IMR-90 (cell line): Measurements from ENCODE around the gene FN3KRP. TPM values are rescaled to one million over a fixed set of nuclear protein-coding genes. Genes with fewer than 3 reads are reported as not detected.

Experiments
- ATAC-seq: fragments of 200-7000 bp; cut with Tn5 transposase; 2 replicates; pipeline ENCODE4 v1.9.1; 2020; ENCODE audit warnings: low read depth, mild to moderate bottlenecking, moderate library complexity
- BruUV-seq: library from RNA; stranded (reverse); fragments of 400-500 nt; replicated peaks from 2 replicates; lab custom pipeline; 2021; lab: Mats Ljungman, UMichigan
- CTCF ChIA-PET: fragments of 300-600 bp; formaldehyde crosslinking; extraction: SDS; loops from one replicate; lab custom pipeline; 2021; ENCODE audit warnings: antibody characterized with exemption; lab: Yijun Ruan, JAX
- POLR2A ChIA-PET: fragments of 300-600 bp; sonication (Branson Sonifier 250); formaldehyde crosslinking; loops from one replicate; lab custom pipeline; 2022; ENCODE audit warnings: antibody characterized with exemption; ENCODE audit not compliant: unreplicated experiment; lab: Charles Lee
- DNase-seq: peaks from one replicate; pipeline ENCODE4 v3.0.0; 2013
- H2AFZ ChIP-seq: replicated peaks from 2 replicates; pipeline ENCODE3; 2013; ENCODE audit warnings: low read length, mild to moderate bottlenecking; ENCODE audit not compliant: poor library complexity
- H2AK5ac ChIP-seq: 2 replicates; pipeline ENCODE4 v1.6.1; 2013; ENCODE audit warnings: low read depth, low read length, inconsistent platforms
- H2AK9ac ChIP-seq: replicated peaks from 2 replicates; pipeline ENCODE3; 2013; ENCODE audit warnings: mild to moderate bottlenecking, low read depth, low read length, moderate library complexity; ENCODE audit not compliant: poor library complexity
- H2BK120ac ChIP-seq: 2 replicates; pipeline ENCODE4 v1.6.1; 2013; ENCODE audit warnings: low read depth, low read length, inconsistent platforms
- H2BK15ac ChIP-seq: 3 replicates; pipeline ENCODE4 v1.6.1; 2013; ENCODE audit warnings: low read depth, low read length, inconsistent platforms
- H2BK20ac ChIP-seq: 2 replicates; pipeline ENCODE4 v1.6.1; 2013; ENCODE audit warnings: low read depth, mild to moderate bottlenecking, inconsistent platforms, low read length, moderate library complexity
- H2BK5ac ChIP-seq: 2 replicates; pipeline ENCODE4 v1.6.1; 2013; ENCODE audit warnings: mild to moderate bottlenecking, low read depth, low read length, inconsistent platforms; ENCODE audit not compliant: poor library complexity, severe bottlenecking
- H3K14ac ChIP-seq: replicated peaks from 2 replicates; pipeline ENCODE4 v1.6.1; 2013; ENCODE audit warnings: low read depth, low read length, inconsistent platforms
- H3K18ac ChIP-seq: 2 replicates; pipeline ENCODE4 v1.6.1; 2013; ENCODE audit warnings: low read depth, low read length, control low read depth
- H3K23ac ChIP-seq: 2 replicates; pipeline ENCODE4 v1.6.1; 2013; ENCODE audit warnings: low read depth, low read length, inconsistent platforms
- H3K27ac ChIP-seq: 2 replicates; pipeline ENCODE4 v1.5.1; 2013; ENCODE audit warnings: mild to moderate bottlenecking, control low read depth, low read length; ENCODE audit not compliant: insufficient read depth
- H3K27me3 ChIP-seq: 2 replicates; pipeline ENCODE4 v1.6.1; 2013; ENCODE audit warnings: low read length; ENCODE audit not compliant: control insufficient read depth, insufficient read depth
- H3K36me3 ChIP-seq: 2 replicates; pipeline ENCODE4 v1.6.1; 2013; ENCODE audit warnings: low read length, mixed read lengths; ENCODE audit not compliant: control insufficient read depth, insufficient read depth
- H3K4ac ChIP-seq: 2 replicates; pipeline ENCODE4 v1.6.1; 2013; ENCODE audit warnings: low read depth, low read length, inconsistent platforms
- H3K4me1 ChIP-seq: 2 replicates; pipeline ENCODE4 v1.6.1; 2013; ENCODE audit warnings: low read length, mixed read lengths; ENCODE audit not compliant: control insufficient read depth, insufficient read depth
- H3K4me2 ChIP-seq: 2 replicates; pipeline ENCODE4 v1.6.1; 2013; ENCODE audit warnings: low read depth, mild to moderate bottlenecking, control low read depth, low read length, moderate library complexity
- H3K4me3 ChIP-seq: 2 replicates; pipeline ENCODE4 v1.5.1; 2013; ENCODE audit warnings: low read depth, mild to moderate bottlenecking, control low read depth, low read length, moderate library complexity; ENCODE audit not compliant: insufficient read depth
- H3K56ac ChIP-seq: 2 replicates; pipeline ENCODE4 v1.6.1; 2013; ENCODE audit warnings: low read length, inconsistent platforms; ENCODE audit not compliant: insufficient read depth; ENCODE audit errors: extremely low read depth
- H3K79me1 ChIP-seq, 2 experiments: 2 replicates each; pipeline ENCODE4 v1.6.1; 2013; ENCODE audit warnings: low read length in 2 of 2, inconsistent platforms in 1 of 2, low read depth in 1 of 2
- H3K9ac ChIP-seq: 2 replicates; pipeline ENCODE4 v1.6.1; 2013; ENCODE audit warnings: low read depth, low read length, control low read depth
- H3K9me1 ChIP-seq: 2 replicates; pipeline ENCODE4 v1.6.1; 2013; ENCODE audit warnings: low read length, inconsistent platforms; ENCODE audit not compliant: insufficient read depth
- H3K9me3 ChIP-seq: 2 replicates; pipeline ENCODE4 v1.6.1; 2013; ENCODE audit warnings: low read length; ENCODE audit not compliant: control insufficient read depth, insufficient read depth
- H4K20me1 ChIP-seq: 2 replicates; pipeline ENCODE4 v1.6.1; 2013; ENCODE audit warnings: low read length, inconsistent platforms; ENCODE audit not compliant: insufficient read depth
- H4K5ac ChIP-seq: 2 replicates; pipeline ENCODE4 v1.6.1; 2013; ENCODE audit warnings: mild to moderate bottlenecking, low read depth, low read length, control low read depth
- H4K8ac ChIP-seq, 2 experiments: 2 replicates each; pipeline ENCODE4 v1.6.1; 2013; ENCODE audit warnings: low read depth in 2 of 2, low read length in 2 of 2, control low read depth in 1 of 2, inconsistent platforms in 1 of 2
- H4K91ac ChIP-seq: 2 replicates; pipeline ENCODE4 v1.6.1; 2013; ENCODE audit warnings: low read depth, low read length, inconsistent platforms; ENCODE audit not compliant: insufficient read depth
- BHLHE40 ChIP-seq: fragments of 150-350 bp; IDR thresholded peaks from 2 replicates; pipeline ENCODE4 v1.6.1; 2016; ENCODE audit warnings: mild to moderate bottlenecking, low read depth, low read length
- CEBPB ChIP-seq: IDR thresholded peaks from 2 replicates; pipeline ENCODE4 v1.6.1; 2012; ENCODE audit warnings: low read depth, low read length, improper control_type of control experiment
- FOS ChIP-seq: fragments of 150-350 bp; IDR thresholded peaks from 2 replicates; pipeline ENCODE4 v1.6.1; 2016; ENCODE audit warnings: low read depth, low read length
- MAFK ChIP-seq: IDR thresholded peaks from 2 replicates; pipeline ENCODE4 v1.6.1; 2012; ENCODE audit warnings: low read depth, low read length, improper control_type of control experiment
- MAZ ChIP-seq: IDR thresholded peaks from 2 replicates; pipeline ENCODE4 v1.6.1; 2012; ENCODE audit warnings: low read depth, mild to moderate bottlenecking, low read length, improper control_type of control experiment, moderate library complexity, borderline replicate concordance
- MXI1 ChIP-seq: IDR thresholded peaks from 2 replicates; pipeline ENCODE4 v1.6.1; 2012; ENCODE audit warnings: low read depth, mild to moderate bottlenecking, low read length, moderate library complexity, borderline replicate concordance
- NFE2L2 ChIP-seq: fragments of 150-350 bp; IDR thresholded peaks from 2 replicates; pipeline ENCODE4 v1.6.1; 2016; ENCODE audit warnings: low read depth, mild to moderate bottlenecking, low read length
- POLR2A ChIP-seq: IDR thresholded peaks from 2 replicates; pipeline ENCODE4 v1.6.1; 2012; ENCODE audit warnings: mild to moderate bottlenecking, low read depth, low read length
- RAD21 ChIP-seq: IDR thresholded peaks from 2 replicates; pipeline ENCODE4 v1.6.1; 2012; ENCODE audit warnings: low read length, improper control_type of control experiment
- RCOR1 ChIP-seq: IDR thresholded peaks from 2 replicates; pipeline ENCODE4 v1.6.1; 2012; ENCODE audit warnings: mild to moderate bottlenecking, low read length, improper control_type of control experiment; ENCODE audit not compliant: insufficient replicate concordance
- RFX5 ChIP-seq: IDR thresholded peaks from 2 replicates; pipeline ENCODE4 v1.8.0; 2012; ENCODE audit warnings: low read depth, mild to moderate bottlenecking, low read length, moderate library complexity
- SMC3 ChIP-seq: fragments of 150-350 bp; IDR thresholded peaks from 2 replicates; pipeline ENCODE4 v1.6.1; 2016; ENCODE audit warnings: low read depth, mild to moderate bottlenecking, antibody characterized with exemption, low read length, moderate library complexity
- WGBS, 2 experiments: methylation state at CpG; one replicate each; pipeline versions ENCODE4 v1.1.5 to v1.1.7; 2013; ENCODE audit warnings: missing lambda C conversion rate in 2 of 2; ENCODE audit not compliant: insufficient read length in 1 of 2; ENCODE audit errors: extremely low coverage in 2 of 2; 5-methylcytosine and 5-hydroxymethylcytosine counted together
- dilution Hi-C: fragments of 300-500 bp; cut with HindIII; formaldehyde crosslinking; loops from one replicate; pipeline ENCODE4 v1.14.3; 2018; ENCODE audit warnings: low sequenced_read_pairs; ENCODE audit not compliant: unreplicated experiment
- in situ Hi-C: fragments of 300-500 bp; cut with MboI; formaldehyde crosslinking; loops from 3 replicates; pipeline ENCODE4 v1.14.3; 2019; ENCODE audit warnings: low sequenced_read_pairs, inconsistent platforms, mixed read lengths
- intact Hi-C: fragments of 100-400 bp; cut with micrococcal nuclease; formaldehyde crosslinking; loops from 2 replicates; pipeline ENCODE4 v1.10.0; 2022
- polyA plus RNA-seq, 3 experiments: library from polyadenylated mRNA; depleted of rRNA; stranded (reverse); fragments of >200 nt; gene quantifications; 2 replicates each; pipeline ENCODE4 v1.2.3, GENCODE V29; 2012; ENCODE audit warnings: low replicate concordance in 1 of 3
- total RNA-seq: library from RNA; depleted of rRNA; stranded (reverse); fragments of >200 nt; gene quantifications from 2 replicates; pipeline ENCODE4 v1.2.3, GENCODE V29; 2012
- TF ChIP-seq, protein P1 (sequence below): fragments of 150-350 bp; IDR thresholded peaks from 2 replicates; pipeline ENCODE4 v1.6.1; 2017; ENCODE audit warnings: mild to moderate bottlenecking, antibody characterized with exemption, low read length, low read depth
- TF ChIP-seq, protein P2 (sequence below): conservative IDR thresholded peaks from 2 replicates; pipeline ENCODE4 v1.5.1; 2012; ENCODE audit warnings: mild to moderate bottlenecking, low read depth, low read length, improper control_type of control experiment

FN3KRP gene
- total and polyA plus RNA-seq, 2 of the 4 experiments (the other 2 are of a cell fraction), result 18.6 to 20.3 TPM

DNA sequence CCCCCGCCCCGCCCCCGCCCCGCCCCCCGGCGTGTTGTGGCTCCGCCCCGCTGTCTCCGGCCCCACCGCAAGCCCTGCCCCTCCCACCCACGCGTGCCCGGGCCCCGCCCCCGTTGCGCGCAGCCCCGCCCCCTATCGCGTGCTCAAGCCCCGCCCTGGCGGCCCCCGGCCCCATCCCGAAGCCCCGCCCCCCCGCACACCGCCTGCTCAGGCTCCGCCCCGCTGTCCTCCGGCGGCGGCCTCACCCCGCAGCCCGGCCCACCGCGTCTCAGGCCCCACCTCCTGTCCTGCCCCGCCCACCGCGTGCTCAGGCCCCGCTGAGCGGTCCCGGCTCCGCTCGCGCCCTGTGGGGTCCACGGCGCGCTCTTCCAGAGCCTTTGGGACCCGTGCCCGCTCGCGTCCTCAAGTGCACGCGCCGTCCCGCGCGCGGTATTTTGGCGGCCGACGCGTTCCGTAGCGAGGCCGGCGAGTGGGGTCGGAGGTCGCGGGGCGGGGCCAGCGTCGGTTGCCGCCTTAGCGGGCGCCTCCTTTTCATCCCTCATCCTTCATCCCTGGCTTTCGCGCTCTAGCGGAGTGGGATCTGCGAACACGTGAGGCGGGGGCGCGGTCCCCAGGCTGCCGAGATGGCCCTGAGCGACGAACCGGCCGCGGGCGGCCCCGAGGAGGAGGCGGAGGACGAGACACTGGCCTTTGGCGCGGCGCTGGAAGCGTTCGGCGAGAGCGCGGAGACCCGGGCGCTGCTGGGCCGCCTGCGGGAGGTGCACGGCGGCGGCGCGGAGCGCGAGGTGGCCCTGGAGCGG, 35.3 kb downstream of the FN3KRP start, which contains the start of gene TBCD:
Gene TBCD (plus strand): TSS at position 495 of the 800 bp plus-strand sequence. CDS start 129 bp downstream, at position 624.
- dilution Hi-C loops, result no loop called here
- no TSS peak for BruUV-seq
- Histone ChIP-seq H3K27ac (peak within 1 kb of the TSS; percentile 88), H3K27me3 (no peaks in the 10 kb centered on the region), H3K9me1 (peaks cover 10% of the 10 kb centered on the region), H4K5ac (no peak within 1 kb of the TSS), H4K91ac (peak within 1 kb of the TSS; percentile 62), H3K9ac (peak within 1 kb of the TSS; percentile 82), H2BK120ac (no peak within 1 kb of the TSS), H3K4me3 (peak within 1 kb of the TSS; percentile 93), H4K8ac (peak within 1 kb of the TSS in 1 of 2 experiments; percentile 79; a peak in 2 of 4 replicates), H3K14ac (no peak within 1 kb of the TSS), H3K23ac (0 out of 2 replicates have a peak within 1 kb of the TSS, but pooled peaks have one; percentile 77), H3K4ac (peak within 1 kb of the TSS; percentile 54), H2AFZ (peak within 1 kb of the TSS; percentile 100), H3K36me3 (no peaks in the 10 kb centered on the region), H3K4me2 (peak within 1 kb of the TSS; percentile 98), H2AK5ac (no peak within 1 kb of the TSS), H3K4me1 (peaks cover 4% of the 10 kb centered on the region), H3K9me3 (no peaks in the 10 kb centered on the region; the same call in 1 of the 2 replicates), H2BK20ac (no peak within 1 kb of the TSS), H4K20me1 (peaks cover 16% of the 10 kb centered on the region), H3K79me1 (peaks cover 28 to 41% of the 10 kb centered on the region in 2 experiments), H2AK9ac (peak within 1 kb of the TSS; percentile 89), H2BK5ac (peak within 1 kb of the TSS; percentile 86), H3K56ac (no peak within 1 kb of the TSS; the same call in 1 of the 2 replicates), H2BK15ac (no peak within 1 kb of the TSS; the same call in 2 of the 3 replicates), H3K18ac (no peak within 1 kb of the TSS)
- in situ Hi-C loops, result no loop called here
- ATAC-seq (peak; percentile 91), DNase-seq (peak; percentile 89)
- intact Hi-C loops, result loop anchor here (2.0 kb wide), 1 partner anchor 53 kb away; the partner anchor contains the start of gene RAB40B
- CTCF ChIA-PET, result no interaction called here
- POLR2A ChIA-PET, result interaction anchor here (0.6 kb wide), 1 partner anchor 332 kb away, joined by 6 read pairs; no protein-coding TSS in a partner anchor
- WGBS, 2 experiments, result 0% methylated on average over 36 of the region's 114 CpGs; no CpG with 5 or more reads in 1 of the 2 experiments
- TF ChIP-seq CEBPB (no peak), FOS (no peak), MAZ (peak; percentile 65; the same call in 1 of the 2 replicates), POLR2A (peak; percentile 20; the same call in 1 of the 2 replicates), RCOR1 (no peak), MAFK (no peak), RAD21 (no peak), RFX5 (no peak), MXI1 (peak; percentile 90), SMC3 (no peak), NFE2L2 (no peak), BHLHE40 (peak; percentile 62)
- TF ChIP-seq, protein P1, sequence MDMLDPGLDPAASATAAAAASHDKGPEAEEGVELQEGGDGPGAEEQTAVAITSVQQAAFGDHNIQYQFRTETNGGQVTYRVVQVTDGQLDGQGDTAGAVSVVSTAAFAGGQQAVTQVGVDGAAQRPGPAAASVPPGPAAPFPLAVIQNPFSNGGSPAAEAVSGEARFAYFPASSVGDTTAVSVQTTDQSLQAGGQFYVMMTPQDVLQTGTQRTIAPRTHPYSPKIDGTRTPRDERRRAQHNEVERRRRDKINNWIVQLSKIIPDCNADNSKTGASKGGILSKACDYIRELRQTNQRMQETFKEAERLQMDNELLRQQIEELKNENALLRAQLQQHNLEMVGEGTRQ, result peak; percentile 52
- TF ChIP-seq, protein P2, sequence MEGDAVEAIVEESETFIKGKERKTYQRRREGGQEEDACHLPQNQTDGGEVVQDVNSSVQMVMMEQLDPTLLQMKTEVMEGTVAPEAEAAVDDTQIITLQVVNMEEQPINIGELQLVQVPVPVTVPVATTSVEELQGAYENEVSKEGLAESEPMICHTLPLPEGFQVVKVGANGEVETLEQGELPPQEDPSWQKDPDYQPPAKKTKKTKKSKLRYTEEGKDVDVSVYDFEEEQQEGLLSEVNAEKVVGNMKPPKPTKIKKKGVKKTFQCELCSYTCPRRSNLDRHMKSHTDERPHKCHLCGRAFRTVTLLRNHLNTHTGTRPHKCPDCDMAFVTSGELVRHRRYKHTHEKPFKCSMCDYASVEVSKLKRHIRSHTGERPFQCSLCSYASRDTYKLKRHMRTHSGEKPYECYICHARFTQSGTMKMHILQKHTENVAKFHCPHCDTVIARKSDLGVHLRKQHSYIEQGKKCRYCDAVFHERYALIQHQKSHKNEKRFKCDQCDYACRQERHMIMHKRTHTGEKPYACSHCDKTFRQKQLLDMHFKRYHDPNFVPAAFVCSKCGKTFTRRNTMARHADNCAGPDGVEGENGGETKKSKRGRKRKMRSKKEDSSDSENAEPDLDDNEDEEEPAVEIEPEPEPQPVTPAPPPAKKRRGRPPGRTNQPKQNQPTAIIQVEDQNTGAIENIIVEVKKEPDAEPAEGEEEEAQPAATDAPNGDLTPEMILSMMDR, result no peak
